Measurements from ENCODE around the gene RBM34. TPM values are rescaled to one million over a fixed set of nuclear protein-coding genes. Genes with fewer than 3 reads are reported as not detected.

Gene RBM34
- total and polyA plus RNA-seq, 2 donors (not counting 1 experiment from before 2014, with no cell fraction given): 30.3 to 64.1 TPM

DNA sequence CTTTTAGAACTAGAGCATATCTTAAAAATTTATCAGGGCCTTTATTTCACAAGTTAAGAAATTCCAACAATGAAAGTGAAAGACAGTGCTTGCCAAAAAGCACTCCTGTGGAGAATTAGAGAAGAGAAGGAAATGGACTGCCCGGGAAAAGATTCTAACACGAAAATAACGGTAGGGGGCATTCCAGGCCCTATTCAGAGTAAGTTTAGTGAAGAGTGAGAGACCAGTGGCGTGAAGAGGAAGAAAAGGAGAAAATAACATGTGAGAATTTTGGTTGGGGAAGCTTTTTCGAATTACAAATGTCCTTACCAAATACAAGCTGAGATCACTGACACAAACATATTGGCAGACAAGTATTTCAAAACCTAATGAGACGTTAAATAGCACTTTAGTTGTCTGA lies 38.4 kb upstream of the RBM34 start:
- Histone ChIP-seq H3K27ac (ENCODE audit: insufficient read depth, low read length) (no peak overlapping the region), H3K4me2 (ENCODE audit: extremely low read depth, insufficient read depth, low read length) (no peak overlapping the region), H3K4me1 (ENCODE audit: control insufficient read depth, extremely low read depth, insufficient read depth, low read length) (no peaks in the 10 kb centered on the region), H3K4me3 (replicated peaks in 1 of 4; ENCODE audit: control extremely low read depth in 1 of 4, insufficient read depth in 1 of 4, low read depth in 3 of 4, low read length in 4 of 4) (no peak overlapping the region), H4K20me1 (ENCODE audit: control insufficient read depth, extremely low read depth, insufficient read depth, low read length) (no peaks in the 10 kb centered on the region), H3K9me3 (ENCODE audit: control insufficient read depth, insufficient read depth, low read depth, low read length) (no peaks in the 10 kb centered on the region), H3K27me3 (ENCODE audit: control insufficient read depth, insufficient read depth, low read length) (no peaks in the 10 kb centered on the region), H3K36me3 (ENCODE audit: control insufficient read depth, insufficient read depth, low read length) (no peaks in the 10 kb centered on the region), H3K9ac (ENCODE audit: insufficient read depth, low read length) (no peak overlapping the region), H3K79me2 (ENCODE audit: control insufficient read depth, insufficient read depth, low read length) (no peaks in the 10 kb centered on the region), H2AFZ (ENCODE audit: low read length) (no peak overlapping the region)
- TF ChIP-seq, protein P1, sequence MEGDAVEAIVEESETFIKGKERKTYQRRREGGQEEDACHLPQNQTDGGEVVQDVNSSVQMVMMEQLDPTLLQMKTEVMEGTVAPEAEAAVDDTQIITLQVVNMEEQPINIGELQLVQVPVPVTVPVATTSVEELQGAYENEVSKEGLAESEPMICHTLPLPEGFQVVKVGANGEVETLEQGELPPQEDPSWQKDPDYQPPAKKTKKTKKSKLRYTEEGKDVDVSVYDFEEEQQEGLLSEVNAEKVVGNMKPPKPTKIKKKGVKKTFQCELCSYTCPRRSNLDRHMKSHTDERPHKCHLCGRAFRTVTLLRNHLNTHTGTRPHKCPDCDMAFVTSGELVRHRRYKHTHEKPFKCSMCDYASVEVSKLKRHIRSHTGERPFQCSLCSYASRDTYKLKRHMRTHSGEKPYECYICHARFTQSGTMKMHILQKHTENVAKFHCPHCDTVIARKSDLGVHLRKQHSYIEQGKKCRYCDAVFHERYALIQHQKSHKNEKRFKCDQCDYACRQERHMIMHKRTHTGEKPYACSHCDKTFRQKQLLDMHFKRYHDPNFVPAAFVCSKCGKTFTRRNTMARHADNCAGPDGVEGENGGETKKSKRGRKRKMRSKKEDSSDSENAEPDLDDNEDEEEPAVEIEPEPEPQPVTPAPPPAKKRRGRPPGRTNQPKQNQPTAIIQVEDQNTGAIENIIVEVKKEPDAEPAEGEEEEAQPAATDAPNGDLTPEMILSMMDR (conservative IDR thresholded peaks at IDR 0.05 in 1 of 2, IDR thresholded peaks at IDR 0.05 in 1 of 2; ENCODE audit: low read depth in 1 of 2, low read length in 2 of 2): peak; percentile 41 to 46
- TF ChIP-seq EZH2 (IDR thresholded peaks at IDR 0.05; ENCODE audit: low read length, missing control alignments): no peak
- peak; percentile 42 to 48 for DNase-seq (ENCODE audit: low read depth in 2 of 2)

DNA sequence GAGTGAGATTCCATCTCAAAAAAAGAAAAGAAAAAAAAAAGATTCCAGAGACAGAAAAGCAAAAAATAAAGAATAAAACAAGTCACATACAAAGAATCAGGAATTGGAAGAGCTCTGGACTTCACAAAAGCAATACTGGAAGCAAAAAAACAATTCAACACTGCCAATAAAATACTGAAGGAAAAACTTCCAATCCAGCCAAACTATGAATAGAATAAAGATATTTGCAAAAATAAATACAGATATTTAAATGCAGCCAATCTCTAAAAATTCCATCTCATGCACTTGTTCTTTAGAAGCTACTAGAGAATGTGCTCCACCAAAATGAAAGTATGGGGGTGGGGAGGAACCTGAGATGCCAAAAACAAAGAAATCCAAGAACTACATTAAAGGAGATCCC lies 29.4 kb upstream of the RBM34 start:
- no peaks in the 10 kb centered on the region for H3K27me3 ChIP-seq (ENCODE audit: control insufficient read depth, insufficient read depth, low read length)
- no peaks in the 10 kb centered on the region for H4K20me1 ChIP-seq (ENCODE audit: control insufficient read depth, extremely low read depth, insufficient read depth, low read length)
- no peaks in the 10 kb centered on the region for H3K9me3 ChIP-seq (ENCODE audit: control insufficient read depth, insufficient read depth, low read depth, low read length)
- TF ChIP-seq, protein P1 (conservative IDR thresholded peaks at IDR 0.05 in 1 of 2, IDR thresholded peaks at IDR 0.05 in 1 of 2; ENCODE audit: low read depth in 1 of 2, low read length in 2 of 2): no peak
- TF ChIP-seq EZH2 (IDR thresholded peaks at IDR 0.05; ENCODE audit: low read length, missing control alignments): no peak
- H3K36me3 ChIP-seq (ENCODE audit: control insufficient read depth, insufficient read depth, low read length): peaks cover 2% of the 10 kb centered on the region
- H3K4me1 ChIP-seq (ENCODE audit: control insufficient read depth, extremely low read depth, insufficient read depth, low read length): no peaks in the 10 kb centered on the region
- no peak overlapping the region for H2AFZ ChIP-seq (ENCODE audit: low read length)
- DNase-seq (ENCODE audit: low read depth in 2 of 2): no peak
- no peak overlapping the region for H3K27ac ChIP-seq (ENCODE audit: insufficient read depth, low read length)
- H3K9ac ChIP-seq (ENCODE audit: insufficient read depth, low read length): no peak overlapping the region
- H3K4me3 ChIP-seq (replicated peaks in 1 of 4; ENCODE audit: control extremely low read depth in 1 of 4, insufficient read depth in 1 of 4, low read depth in 3 of 4, low read length in 4 of 4): no peak overlapping the region
- H3K79me2 ChIP-seq (ENCODE audit: control insufficient read depth, insufficient read depth, low read length): no peaks in the 10 kb centered on the region
- no peak overlapping the region for H3K4me2 ChIP-seq (ENCODE audit: extremely low read depth, insufficient read depth, low read length)

DNA sequence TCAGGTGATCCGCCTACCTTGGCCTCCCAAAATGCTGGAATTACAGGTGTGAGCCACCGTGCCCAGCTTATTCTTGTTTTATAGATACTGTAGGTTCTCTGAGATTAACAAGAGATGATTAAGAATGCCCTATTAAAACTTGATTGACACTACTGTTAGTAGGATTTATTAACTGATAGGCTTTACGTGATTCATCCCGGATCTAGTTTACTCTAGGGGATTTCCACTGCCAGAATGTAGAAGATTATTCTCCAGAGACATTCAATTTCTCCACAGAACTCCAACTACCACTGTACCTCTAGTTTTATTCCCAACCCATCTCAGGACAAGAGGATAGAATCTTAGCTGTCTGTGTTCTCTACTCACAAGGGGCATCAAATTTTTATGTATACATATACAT lies 26.3 kb upstream of the RBM34 start:
- Histone ChIP-seq H3K79me2 (ENCODE audit: control insufficient read depth, insufficient read depth, low read length) (no peaks in the 10 kb centered on the region), H3K4me1 (ENCODE audit: control insufficient read depth, extremely low read depth, insufficient read depth, low read length) (no peaks in the 10 kb centered on the region), H3K9me3 (ENCODE audit: control insufficient read depth, insufficient read depth, low read depth, low read length) (no peaks in the 10 kb centered on the region), H4K20me1 (ENCODE audit: control insufficient read depth, extremely low read depth, insufficient read depth, low read length) (no peaks in the 10 kb centered on the region), H2AFZ (ENCODE audit: low read length) (no peak overlapping the region), H3K9ac (ENCODE audit: insufficient read depth, low read length) (no peak overlapping the region), H3K27me3 (ENCODE audit: control insufficient read depth, insufficient read depth, low read length) (no peaks in the 10 kb centered on the region), H3K4me3 (replicated peaks in 1 of 4; ENCODE audit: control extremely low read depth in 1 of 4, insufficient read depth in 1 of 4, low read depth in 3 of 4, low read length in 4 of 4) (no peak overlapping the region), H3K4me2 (ENCODE audit: extremely low read depth, insufficient read depth, low read length) (no peak overlapping the region), H3K36me3 (ENCODE audit: control insufficient read depth, insufficient read depth, low read length) (peaks cover under 1% of the 10 kb centered on the region), H3K27ac (ENCODE audit: insufficient read depth, low read length) (no peak overlapping the region)
- DNase-seq (ENCODE audit: low read depth in 2 of 2): no peak
- TF ChIP-seq, protein P1 (conservative IDR thresholded peaks at IDR 0.05 in 1 of 2, IDR thresholded peaks at IDR 0.05 in 1 of 2; ENCODE audit: low read depth in 1 of 2, low read length in 2 of 2): no peak
- TF ChIP-seq EZH2 (IDR thresholded peaks at IDR 0.05; ENCODE audit: low read length, missing control alignments): no peak
